Peyer's patch (tissue), 4 donors: ENCODE measurements around the gene COQ8A.

Experiments used
- POLR2A ChIP-seq, 2 donors: fragments of 450-650 bp; IDR thresholded peaks; one replicate each; pipeline ENCODE4 v1.5.1; 2017; ENCODE audit warnings: antibody characterized with exemption in 2 of 2, mild to moderate bottlenecking in 2 of 2, moderate library complexity in 2 of 2
- TF ChIP-seq, protein P1 (sequence below), 6 experiments: fragments of 450-650 bp in 4 of 6; fragments of 200-600 bp in 2 of 6; sonication (generic) in 1 of 6; IDR thresholded peaks; one replicate each; pipeline ENCODE4 v1.5.1; 2017 to 2019; ENCODE audit warnings: antibody characterized with exemption in 6 of 6, mild to moderate bottlenecking in 3 of 6, moderate library complexity in 1 of 6

DNA sequence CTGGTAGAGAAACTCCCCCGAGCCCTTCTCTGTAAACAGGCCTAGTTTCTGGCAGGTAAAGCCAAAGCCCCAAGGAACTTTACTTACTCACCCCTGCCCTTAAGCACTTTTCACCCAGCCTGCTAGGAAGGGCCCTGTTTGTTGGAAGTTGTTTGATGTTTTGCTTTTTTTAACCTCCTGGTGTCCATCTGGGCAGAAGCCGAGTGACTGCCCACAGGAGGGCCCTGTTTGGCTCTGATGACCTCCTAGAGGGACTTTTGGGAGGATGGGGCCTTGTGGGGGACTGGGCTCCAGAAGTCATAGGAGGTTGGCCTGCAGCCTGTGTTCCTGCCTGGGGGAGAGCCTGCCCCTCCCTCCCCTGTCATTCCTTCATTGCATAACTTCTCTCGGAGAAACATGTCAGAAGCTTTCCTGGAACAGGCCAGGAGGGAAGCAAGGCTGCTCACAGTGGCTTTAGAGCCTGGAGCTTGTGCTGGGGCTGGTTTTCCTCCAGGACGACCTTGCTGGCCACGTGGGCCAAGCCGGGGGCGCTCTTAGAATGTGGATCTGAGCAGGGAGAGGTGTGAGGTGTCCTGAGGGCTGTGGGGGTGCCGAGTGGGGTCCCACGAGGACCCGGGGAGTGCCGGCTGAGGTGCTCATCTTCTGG is 33.9 kb downstream of the COQ8A start:
- TF ChIP-seq, protein P1, sequence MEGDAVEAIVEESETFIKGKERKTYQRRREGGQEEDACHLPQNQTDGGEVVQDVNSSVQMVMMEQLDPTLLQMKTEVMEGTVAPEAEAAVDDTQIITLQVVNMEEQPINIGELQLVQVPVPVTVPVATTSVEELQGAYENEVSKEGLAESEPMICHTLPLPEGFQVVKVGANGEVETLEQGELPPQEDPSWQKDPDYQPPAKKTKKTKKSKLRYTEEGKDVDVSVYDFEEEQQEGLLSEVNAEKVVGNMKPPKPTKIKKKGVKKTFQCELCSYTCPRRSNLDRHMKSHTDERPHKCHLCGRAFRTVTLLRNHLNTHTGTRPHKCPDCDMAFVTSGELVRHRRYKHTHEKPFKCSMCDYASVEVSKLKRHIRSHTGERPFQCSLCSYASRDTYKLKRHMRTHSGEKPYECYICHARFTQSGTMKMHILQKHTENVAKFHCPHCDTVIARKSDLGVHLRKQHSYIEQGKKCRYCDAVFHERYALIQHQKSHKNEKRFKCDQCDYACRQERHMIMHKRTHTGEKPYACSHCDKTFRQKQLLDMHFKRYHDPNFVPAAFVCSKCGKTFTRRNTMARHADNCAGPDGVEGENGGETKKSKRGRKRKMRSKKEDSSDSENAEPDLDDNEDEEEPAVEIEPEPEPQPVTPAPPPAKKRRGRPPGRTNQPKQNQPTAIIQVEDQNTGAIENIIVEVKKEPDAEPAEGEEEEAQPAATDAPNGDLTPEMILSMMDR (IDR thresholded peaks at IDR 0.05): no peak
- TF ChIP-seq POLR2A (IDR thresholded peaks at IDR 0.05): no peak
